ENCODE measurements around the gene WDFY3. TPM values are rescaled to one million over a fixed set of nuclear protein-coding genes. Genes with fewer than 3 reads are reported as not detected.

Gene WDFY3
- total and polyA plus RNA-seq, 8 donors: 39.4 to 137 (median 44.5) TPM

DNA sequence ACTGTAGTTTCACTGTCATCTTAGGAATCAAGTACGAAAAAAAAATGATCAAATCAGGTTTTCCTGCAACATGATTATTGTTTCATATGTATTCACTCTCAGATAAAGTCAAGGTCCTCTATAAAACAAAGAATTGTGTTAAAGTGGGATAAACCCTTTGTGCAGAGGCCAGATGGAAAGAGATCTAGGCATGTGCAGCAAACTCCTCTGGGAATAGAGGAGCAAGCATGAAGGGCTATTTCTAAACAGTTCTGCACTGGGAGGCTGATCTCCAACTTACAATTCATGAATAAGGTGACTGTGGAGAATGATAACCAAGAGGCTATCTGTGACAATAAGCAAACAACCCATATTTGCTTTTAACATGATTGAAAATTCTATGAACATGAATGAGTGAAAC, 2.4 kb upstream of the WDFY3 start:
- DNase-seq (no peak), ATAC-seq (no peak)
- Histone ChIP-seq H3K9me3 (no peaks in the 10 kb centered on the region), H3K4me1 (peaks cover 10 to 42% of the 10 kb centered on the region in 2 donors), H3K27ac (no peak overlapping the region), H3K36me3 (no peaks in the 10 kb centered on the region), H3K27me3 (peaks cover 0 to 4% of the 10 kb centered on the region in 2 donors), H3K4me3 (no peak overlapping the region)
- TF ChIP-seq, protein P1, sequence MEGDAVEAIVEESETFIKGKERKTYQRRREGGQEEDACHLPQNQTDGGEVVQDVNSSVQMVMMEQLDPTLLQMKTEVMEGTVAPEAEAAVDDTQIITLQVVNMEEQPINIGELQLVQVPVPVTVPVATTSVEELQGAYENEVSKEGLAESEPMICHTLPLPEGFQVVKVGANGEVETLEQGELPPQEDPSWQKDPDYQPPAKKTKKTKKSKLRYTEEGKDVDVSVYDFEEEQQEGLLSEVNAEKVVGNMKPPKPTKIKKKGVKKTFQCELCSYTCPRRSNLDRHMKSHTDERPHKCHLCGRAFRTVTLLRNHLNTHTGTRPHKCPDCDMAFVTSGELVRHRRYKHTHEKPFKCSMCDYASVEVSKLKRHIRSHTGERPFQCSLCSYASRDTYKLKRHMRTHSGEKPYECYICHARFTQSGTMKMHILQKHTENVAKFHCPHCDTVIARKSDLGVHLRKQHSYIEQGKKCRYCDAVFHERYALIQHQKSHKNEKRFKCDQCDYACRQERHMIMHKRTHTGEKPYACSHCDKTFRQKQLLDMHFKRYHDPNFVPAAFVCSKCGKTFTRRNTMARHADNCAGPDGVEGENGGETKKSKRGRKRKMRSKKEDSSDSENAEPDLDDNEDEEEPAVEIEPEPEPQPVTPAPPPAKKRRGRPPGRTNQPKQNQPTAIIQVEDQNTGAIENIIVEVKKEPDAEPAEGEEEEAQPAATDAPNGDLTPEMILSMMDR (IDR thresholded peaks at IDR 0.05): no peak
- intact Hi-C loops (cut with DNase I): no loop called here

DNA sequence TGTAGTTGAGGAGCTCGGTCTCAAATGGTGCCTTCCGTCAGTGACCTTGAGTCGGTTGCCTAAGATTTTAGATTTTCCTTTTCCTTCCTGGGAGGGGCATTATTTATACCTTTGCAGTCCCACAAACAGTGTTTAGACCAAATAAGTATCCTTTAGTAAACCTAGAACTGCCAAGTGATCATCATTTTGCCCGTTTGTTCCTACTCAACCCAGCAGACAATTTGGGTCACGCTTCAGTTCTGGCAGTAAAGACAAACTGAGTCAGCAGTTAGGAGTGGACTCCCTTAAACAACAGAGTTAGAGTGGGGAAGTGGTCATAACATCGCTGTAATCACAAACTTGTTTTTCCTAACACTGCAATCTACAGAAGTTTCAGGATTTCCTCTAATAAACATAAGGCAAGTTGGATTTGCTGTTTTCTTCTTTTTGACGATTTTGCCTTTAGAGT, 777 bp upstream of the WDFY3 start:
- Histone ChIP-seq H3K4me3 (peak overlapping the region; percentile 84 to 87), H3K9me3 (no peaks in the 10 kb centered on the region), H3K27ac (peak overlapping the region; percentile 93 to 97), H3K4me1 (peaks cover 10 to 52% of the 10 kb centered on the region in 2 donors), H3K27me3 (peaks cover 0 to 4% of the 10 kb centered on the region in 2 donors), H3K36me3 (no peaks in the 10 kb centered on the region)
- DNase-seq: peak in 1 of 4 donors; percentile 56
- intact Hi-C loops (cut with DNase I): no loop called here
- peak; percentile 40 for ATAC-seq
- TF ChIP-seq, protein P1 (IDR thresholded peaks at IDR 0.05): no peak

DNA sequence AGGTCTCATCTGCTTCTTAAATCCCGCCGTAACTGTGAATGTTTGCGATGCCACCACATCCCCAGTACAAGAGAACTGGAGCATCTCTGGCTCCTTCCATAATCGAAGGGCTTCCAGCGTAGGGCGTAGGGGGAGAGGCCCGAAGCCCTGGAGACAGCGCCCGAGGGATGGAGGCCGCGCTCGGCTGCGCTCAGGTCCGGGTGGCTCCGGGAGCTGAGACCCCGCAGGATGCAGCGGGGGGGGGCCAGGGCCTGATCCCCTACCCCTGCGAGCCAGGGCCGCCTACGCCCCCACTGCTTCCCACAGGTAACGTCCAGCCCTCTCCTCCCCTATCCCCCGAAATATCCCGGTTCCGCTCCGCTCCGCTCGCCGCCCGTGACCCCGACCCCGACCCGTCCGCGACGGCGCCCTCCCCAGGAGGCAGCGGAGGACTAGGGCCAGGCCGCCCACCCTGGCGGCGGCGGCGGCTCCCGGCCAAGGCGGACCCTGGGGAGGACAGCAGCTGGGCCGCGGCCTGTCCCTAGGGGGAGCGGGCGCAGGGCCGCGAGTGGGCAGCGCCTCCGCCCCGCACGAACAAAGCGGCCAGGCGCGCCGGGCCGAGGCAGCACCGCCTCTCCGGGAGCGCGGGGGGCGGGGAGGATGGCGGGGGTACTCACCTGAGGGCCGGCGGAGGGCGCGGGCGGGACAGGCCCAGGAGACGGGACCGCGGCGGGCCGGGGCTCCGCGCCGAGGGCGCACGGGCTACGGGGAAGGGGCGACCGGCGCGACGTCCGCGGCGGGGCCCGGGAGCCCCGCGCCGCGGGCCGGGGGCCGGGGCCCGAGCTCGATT, 723 bp downstream of the WDFY3 start:
- peak overlapping the region; percentile 93 to 97 for H3K27ac ChIP-seq
- intact Hi-C loops (cut with DNase I): no loop called here
- TF ChIP-seq, protein P1 (IDR thresholded peaks at IDR 0.05): no peak
- no peaks in the 10 kb centered on the region for H3K9me3 ChIP-seq
- ATAC-seq: peak; percentile 33
- peak; percentile 39 to 90 (median 53) for DNase-seq
- peaks cover 0 to 4% of the 10 kb centered on the region in 2 donors for H3K27me3 ChIP-seq
- peak overlapping the region; percentile 84 to 87 for H3K4me3 ChIP-seq
- no peaks in the 10 kb centered on the region for H3K36me3 ChIP-seq
- peaks cover 14 to 55% of the 10 kb centered on the region in 2 donors for H3K4me1 ChIP-seq

DNA sequence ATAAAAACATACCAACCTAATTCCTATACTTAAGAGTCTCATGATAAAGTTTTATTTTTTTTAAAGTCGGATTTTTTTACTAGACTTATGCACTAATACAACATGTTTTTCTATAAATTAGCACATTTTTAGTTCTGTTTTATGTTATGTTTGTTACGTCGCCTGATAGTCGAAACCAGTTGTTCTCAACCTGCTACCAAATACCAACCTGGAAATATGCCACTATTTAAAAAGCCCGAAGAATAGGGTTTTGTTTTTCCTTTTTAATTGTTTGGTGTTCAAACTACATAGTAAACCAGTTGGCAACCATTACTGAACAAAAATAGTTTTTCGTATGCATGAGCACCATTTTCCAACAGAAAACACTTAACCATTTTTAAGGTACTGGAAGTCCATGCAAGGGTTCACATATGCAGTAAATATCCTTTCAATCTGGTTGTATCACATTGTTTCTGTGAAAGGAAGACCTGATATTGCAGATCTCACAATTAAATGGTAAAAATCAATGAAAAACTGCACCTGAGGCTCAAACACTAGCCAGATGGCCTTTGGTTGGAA, 1.4 kb downstream of the WDFY3 start:
- Histone ChIP-seq H3K27me3 (peaks cover 0 to 4% of the 10 kb centered on the region in 2 donors), H3K4me3 (peak overlapping the region; percentile 84 to 87), H3K4me1 (peaks cover 14 to 60% of the 10 kb centered on the region in 2 donors), H3K27ac (peak overlapping the region; percentile 93 to 97), H3K36me3 (no peaks in the 10 kb centered on the region), H3K9me3 (no peaks in the 10 kb centered on the region)
- intact Hi-C loops (cut with DNase I): no loop called here
- TF ChIP-seq, protein P1 (IDR thresholded peaks at IDR 0.05): no peak
- DNase-seq (peak in 1 of 4 donors; percentile 4), ATAC-seq (no peak)

DNA sequence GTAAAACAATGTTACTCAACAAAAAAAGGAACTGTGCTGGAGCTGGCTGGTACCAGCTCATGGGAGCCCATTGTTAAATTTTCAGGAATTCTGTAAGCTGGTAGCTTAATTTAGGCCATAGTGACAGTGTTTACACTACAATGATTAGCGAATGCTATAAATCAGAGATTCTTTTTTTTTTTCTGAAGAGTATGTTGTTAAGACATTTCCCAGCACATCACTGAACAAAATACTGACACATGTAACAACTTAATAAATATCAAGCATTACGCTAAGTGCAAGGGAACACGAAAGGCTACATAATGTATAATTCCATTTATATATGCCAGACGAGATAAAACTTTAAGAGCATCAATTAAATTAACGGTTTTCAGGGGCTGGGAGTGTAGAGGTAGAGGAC, 4.4 kb downstream of the WDFY3 start:
- peaks cover 17 to 74% of the 10 kb centered on the region in 2 donors for H3K4me1 ChIP-seq
- no peaks in the 10 kb centered on the region for H3K9me3 ChIP-seq
- TF ChIP-seq, protein P1 (IDR thresholded peaks at IDR 0.05): no peak
- ATAC-seq (no peak), DNase-seq (no peak)
- intact Hi-C loops (cut with DNase I): no loop called here
- H3K4me3 ChIP-seq: no peak overlapping the region
- no peak overlapping the region for H3K27ac ChIP-seq
- H3K27me3 ChIP-seq: peaks cover 0 to 4% of the 10 kb centered on the region in 2 donors
- no peaks in the 10 kb centered on the region for H3K36me3 ChIP-seq
